Activated CD8-positive, alpha-beta memory T cell treated with anti-CD3 and anti-CD28 coated beads for 24 hours (primary cell): Measurements from ENCODE around the gene ODAD4.
"Not testable (repeated sequence)": the region's sequence is repeated elsewhere in the genome, so short reads cannot be mapped to it uniquely, and the experiment has no call there.

Experiments used
- DNase-seq: peaks from one replicate; pipeline ENCODE4 v3.0.0-alpha.2; 2020

Gene ODAD4

DNA sequence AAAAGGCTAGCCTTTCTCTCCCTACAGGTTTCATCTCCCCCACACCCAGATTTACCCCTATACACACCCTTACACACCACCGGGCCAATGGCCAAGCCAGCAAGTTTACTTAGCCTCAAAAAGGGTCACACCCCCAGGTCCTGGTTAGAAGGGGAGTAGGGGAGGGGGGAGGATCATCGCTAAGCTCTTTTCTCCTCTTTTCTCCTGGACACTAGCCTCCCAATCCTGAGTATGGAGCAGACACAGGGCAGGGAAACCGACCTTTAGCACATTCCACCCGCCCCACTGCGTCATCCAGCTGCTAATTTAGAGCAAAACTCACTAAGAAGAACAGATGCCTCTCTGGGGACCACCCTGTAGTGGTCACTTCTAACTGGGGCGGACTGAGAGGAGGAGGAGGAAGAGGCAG is 16.1 kb upstream of the ODAD4 start:
- DNase-seq, result no peak

DNA sequence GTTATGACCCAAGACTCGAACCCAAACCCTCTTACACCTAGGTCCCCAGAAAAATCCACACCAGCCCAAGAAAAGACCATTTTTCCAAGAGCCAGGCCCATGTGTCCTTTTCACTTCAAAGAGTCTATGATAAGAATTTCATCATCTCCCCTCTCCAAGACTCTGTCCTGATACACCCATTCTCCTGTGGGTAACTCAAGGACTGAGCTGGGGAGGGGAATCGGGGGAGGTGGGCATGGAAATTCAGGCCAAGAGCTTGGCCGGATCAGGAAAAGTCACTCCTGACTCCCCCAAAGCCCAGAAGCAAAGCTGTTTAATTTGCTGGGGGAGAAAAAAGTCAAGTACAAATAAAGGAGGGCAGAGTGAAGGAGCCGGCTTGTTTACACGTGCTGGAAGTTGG is 15.4 kb upstream of the ODAD4 start:
- DNase-seq, result no peak

DNA sequence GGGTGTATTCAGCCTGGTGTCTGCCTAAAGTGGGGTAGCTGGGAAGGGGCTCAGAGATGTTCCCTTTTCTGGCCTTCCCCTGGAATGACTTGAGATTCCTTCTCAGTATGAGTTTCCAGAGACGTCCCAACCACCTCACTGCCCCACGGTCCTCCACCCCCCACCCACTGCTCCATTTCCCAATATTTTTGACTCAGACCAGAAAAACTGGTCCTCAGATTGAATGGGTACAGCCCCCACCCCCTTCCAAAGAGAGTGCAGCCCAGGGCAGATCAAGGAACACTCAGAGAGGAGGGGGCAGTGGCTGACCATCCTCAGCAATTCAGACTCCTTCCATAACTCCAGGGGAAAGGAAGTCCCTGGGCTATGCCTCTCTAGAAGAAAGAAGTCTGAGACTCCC is 14.9 kb upstream of the ODAD4 start:
- no peak for DNase-seq

DNA sequence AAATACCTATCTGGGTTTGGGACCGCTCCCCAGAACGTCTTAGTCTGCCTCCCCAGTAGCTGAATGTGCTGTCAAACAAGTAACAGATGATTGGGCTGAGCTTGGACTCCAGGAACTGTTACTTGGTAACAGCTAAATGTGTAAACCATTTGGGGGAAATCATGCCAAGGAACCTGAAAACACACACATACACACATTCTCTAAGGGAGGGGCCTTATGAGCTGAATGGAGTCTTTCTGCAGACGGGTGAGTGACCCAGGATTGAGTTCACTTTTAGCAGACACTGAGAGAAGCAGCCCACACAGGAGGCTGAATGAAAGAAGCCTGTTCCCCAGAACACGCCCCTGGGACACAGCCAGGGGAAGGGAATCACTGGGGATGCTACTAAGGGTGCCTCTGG is 13.2 kb upstream of the ODAD4 start:
- no peak for DNase-seq

DNA sequence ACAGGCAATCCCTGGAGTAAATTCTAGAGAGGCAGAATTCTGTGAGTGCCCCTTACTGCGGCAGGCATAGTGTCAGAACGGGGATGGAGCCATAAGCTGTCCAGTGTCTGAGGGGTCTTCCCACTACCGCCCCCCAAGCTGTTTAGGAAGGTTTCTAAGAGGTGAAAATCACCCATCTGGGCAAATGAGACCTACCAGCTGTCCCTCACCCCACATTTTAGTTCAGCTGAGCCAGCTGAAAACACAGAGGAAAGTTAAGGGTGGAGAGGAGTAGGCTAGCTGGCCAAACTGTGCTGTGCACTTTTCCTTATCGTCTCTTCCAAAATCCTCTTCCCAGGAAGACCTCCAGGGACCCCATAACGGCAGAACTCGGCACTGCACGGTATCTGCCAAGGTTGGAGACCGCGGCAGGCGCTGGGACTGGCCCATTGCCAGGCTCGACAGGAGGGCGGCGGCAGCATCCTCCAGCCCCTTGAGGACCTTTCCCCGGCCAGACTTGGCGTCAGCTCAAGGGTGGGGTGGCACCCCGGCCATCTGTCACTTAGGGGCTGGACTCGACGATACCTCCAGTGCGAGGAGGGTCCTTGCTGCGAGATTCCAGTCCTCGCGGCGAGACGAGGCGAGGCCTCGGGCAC is 12.6 kb upstream of the ODAD4 start:
- peak; percentile 76 for DNase-seq

DNA sequence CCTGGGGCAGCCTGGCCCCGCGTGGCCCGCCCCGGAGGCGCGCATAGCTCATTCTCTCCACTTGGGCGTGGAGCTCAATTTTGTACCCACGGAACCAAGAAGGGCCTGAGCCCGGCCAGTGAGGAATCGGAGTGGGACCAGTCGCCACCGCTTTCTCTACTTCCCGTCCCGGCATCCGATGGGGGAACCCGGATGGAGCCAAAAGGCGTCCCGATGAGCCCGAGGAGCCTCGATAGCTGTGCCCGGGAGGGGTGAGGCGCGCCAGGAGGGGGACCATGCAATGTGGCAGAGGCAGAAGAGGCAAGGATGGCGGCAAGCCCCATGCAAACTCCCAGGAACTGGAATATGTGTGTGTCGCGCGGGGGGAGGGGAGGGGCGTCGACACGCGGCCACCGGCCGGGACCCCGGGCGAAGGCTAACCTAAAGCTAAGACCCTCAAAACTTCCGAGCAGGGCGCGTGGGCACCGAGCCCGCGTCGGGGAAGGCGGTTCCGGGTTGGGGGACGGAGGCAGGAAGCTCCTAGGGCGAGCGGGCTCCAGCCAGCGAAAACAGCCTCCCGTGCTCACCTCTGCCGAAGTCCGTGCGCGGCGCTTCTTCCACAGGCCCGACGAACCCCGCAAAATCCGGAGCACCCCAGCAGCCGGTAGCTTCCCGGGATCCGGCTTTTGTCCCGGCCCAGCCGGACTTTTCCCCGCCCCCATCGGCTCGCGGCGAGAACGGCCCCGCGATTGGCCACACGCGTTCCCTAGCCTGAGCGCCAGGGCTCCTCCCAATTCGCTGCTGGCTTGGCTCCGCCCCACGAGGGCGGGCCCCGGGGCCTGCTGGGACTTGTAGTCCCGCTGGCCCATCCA is 11.9 kb upstream of the ODAD4 start, which contains the start of gene ACLY:
Gene ACLY, minus strand, starts transcription at position 638 of the 851 bp plus-strand sequence. CDS start 5,078 bp downstream, outside the sequence.
- peak; percentile 97 for DNase-seq

DNA sequence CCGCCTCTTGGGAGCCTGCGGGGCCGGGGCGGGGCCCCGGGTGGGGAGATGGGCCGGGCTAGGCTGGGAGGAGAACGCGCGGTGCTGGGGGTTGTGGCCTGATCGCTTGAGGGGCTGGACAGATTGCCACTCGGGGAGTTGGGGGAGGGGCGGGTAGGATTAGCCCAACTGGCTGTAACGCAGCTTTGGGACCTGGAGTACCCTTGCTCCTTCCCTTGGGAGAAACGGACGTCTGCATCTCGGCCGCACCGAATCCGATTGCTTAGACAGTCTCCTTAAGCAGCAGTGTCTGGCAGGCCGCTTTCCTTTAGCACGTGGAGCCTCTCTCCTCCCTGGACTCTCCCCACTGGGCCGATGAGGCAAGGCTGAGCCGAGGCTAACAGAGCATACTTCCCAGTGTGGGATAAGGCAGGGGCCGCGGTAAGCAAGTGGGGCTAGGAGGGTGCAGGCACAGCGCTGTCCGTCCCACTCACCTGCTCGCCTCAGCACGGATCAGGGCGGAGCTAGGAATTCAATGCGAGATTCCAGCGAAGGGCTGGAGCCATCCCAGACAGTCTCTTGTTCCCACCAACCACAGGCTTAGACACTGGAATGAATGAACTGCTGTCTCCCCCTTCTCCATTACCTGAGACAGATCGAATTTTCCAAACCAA is 11.1 kb upstream of the ODAD4 start:
- DNase-seq, result no peak

DNA sequence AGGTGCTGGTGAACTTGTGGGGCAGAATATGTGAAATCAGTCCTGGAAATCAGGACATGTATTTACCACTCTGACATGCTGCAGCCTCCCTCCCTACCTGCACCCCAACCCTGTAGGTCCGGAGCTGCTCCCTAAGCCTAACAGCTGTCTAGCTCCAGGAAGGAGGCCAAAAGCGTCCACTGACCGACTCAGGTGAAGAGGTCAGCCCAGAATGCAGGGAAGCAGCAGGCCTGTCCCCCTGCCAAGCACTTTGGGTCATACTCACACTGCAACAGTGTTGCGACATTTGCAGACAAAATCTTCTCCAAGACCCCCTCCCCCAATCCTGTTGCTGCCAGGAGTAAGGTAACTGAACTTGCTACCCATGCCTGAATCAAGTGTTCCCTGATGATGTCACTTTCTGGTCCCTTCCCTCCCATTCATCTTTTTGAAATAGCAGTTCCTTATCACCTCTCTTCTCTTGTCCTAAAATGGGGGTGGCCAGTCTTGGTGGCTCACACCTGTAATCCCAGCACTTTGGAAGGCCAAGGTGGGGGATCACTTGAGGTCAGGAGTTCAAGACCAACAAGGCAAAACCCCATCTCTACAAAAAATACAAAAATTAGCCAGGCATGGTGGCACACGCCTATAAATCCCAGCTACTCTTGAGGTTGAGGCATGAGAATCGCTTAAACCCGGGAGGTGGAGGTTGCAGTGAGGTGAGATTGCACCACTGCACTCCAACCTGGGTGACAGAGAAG is 10.4 kb upstream of the ODAD4 start:
- no peak for DNase-seq

DNA sequence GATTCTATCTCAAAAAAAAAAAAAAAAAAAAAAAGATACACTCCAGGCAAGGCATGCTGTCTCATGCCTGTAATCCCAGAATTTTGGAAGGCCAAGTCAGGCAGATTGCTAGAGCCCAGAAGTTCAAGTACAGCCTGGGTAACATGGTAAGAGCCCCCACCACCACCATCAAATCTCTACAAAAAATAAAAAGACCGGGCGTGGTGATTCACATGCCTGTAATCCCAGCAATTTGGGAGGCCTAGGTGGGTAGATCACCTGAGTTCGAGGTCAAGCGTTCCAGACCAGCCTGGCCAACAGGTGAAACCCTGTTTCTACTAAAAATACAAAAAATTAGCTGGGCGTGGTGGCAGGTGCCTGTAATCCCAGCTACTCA is 9.8 kb upstream of the ODAD4 start:
- no peak for DNase-seq

DNA sequence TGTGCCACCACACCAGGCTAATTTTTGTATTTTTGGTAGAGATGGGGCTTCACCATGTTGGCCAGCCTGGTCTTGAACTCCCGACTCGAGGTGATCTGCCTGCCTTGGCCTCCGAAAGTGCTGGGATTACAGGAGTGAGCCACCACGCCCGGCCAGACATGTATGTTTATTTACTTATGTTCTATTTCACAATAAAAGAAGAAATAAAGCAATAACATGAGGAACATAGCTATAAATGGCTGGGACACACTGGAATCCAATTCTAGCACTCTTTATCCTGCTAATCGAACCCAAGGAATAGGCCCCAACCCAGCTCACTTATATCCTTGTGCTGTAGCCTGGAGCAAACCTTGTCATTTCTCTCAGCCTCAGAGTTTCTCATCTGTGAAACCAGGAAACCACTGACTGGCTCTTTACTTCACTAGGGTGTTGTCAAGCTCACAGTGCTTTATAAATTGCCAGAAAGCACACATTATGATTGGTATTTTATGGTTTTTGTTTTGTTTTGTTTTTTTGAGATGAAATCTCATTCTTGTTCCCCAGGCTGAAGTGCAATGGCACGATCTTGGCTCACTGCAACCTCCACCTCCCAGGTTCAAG is 4.3 kb upstream of the ODAD4 start:
- DNase-seq, result no peak

DNA sequence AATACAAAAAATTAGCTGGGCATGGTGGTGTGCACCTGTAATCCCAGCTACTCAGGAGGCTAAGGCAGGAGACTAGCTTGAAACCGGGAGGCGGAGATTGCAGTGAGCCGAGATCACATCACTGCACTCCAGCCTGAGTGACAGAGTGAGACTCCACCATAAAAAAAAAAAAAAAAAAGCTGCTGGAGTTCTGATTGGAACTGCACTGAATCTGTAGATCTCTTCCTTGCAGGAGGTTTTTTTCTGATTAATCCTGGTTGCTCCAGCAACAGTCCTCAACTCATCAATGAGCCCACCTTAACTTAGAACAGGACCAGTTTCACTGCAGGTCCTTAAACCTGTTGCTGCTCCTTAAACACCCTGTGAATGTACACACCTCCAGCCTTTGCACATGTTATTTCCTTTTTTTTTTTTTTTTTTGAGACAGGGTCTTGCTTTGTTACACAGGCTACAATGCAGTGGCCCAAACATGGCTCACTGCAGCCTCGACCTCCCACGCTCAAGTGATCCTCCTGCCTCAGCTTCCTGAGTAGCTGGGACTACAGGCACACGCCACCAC is 1.6 kb upstream of the ODAD4 start:
- no peak for DNase-seq

DNA sequence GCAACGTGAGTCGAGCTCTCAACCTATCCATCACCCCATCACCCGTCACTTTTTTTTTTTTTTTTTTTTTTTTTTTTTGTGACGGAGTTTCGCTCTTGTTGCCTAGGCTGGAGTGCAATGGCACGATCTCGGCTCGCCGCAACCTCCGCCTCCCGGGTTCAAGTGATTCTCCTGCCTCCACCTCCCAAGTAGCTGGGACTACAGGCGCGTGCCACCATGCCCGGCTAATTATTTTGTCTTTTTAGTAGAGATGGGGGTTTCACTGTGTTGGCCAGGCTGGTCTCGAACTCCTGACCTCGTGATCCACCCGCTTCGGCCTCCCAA is 378 bp downstream of the ODAD4 start:
- not testable (repeated sequence) for DNase-seq

DNA sequence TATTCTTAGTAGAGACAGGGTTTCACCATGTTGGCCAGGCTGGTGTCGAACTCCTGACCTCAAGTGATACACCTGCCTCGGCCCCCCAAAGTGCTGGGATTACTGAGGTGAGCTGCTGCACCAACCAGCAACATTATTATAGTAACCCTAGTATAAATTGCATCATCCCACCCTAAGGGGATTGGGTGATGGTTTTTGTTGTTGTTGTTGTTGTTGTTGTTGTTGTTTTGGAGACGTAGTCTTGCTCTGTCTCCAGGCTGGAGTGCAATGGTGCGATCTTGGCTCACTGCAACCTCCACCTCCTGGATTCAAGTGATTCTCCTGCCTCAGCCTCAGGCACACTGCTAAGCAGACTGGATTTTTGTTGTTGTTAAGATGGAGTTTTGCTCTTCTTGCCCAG is 1.3 kb downstream of the ODAD4 start:
- DNase-seq, result not testable (repeated sequence)

DNA sequence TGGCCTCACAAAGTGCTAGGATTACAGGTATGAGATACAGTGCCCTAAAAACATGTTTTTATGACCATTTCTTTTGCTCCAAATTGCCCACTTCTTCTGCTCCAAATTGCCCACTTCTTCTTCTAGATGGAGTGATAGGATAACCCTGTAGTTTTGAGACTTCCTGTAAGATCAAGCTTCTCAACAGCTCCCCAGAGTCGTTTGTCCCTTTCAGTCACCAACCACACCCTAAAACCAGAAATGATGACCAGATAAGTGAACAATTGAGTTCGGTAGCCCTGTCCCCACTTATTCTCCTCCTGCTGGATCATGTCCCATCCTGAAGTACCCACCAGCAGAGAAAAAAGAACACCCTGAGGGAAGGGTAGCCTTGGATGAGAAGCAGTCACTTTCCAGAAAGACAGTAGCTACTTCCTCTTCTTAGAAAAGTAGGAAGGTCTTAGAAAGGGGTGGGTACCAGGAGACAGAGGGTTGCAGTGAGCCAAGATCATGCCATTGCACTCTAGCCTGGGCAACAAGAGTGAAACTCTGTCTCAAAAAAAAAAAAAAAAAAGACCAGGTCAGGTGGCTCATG is 2.5 kb downstream of the ODAD4 start:
- no peak for DNase-seq

DNA sequence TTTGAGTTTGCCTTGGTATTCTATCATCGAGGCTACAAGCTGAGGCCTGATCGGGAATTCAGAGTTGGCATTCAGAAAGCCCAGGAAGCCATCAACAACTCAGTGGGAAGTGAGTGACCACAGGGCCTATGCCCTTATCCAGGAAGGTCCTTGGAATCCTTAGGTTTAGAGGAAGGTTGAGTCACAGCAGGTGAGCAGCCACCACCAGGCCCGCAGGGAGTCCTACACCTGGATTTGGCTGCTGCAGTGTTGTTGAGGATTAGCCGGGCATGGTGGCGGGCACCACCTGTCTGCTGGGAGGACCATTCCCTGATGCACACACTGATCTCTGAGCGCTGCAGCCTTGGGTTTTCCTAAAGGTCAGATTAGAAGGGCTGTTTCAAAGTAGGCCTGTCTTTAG is 5.2 kb downstream of the ODAD4 start:
- no peak for DNase-seq

DNA sequence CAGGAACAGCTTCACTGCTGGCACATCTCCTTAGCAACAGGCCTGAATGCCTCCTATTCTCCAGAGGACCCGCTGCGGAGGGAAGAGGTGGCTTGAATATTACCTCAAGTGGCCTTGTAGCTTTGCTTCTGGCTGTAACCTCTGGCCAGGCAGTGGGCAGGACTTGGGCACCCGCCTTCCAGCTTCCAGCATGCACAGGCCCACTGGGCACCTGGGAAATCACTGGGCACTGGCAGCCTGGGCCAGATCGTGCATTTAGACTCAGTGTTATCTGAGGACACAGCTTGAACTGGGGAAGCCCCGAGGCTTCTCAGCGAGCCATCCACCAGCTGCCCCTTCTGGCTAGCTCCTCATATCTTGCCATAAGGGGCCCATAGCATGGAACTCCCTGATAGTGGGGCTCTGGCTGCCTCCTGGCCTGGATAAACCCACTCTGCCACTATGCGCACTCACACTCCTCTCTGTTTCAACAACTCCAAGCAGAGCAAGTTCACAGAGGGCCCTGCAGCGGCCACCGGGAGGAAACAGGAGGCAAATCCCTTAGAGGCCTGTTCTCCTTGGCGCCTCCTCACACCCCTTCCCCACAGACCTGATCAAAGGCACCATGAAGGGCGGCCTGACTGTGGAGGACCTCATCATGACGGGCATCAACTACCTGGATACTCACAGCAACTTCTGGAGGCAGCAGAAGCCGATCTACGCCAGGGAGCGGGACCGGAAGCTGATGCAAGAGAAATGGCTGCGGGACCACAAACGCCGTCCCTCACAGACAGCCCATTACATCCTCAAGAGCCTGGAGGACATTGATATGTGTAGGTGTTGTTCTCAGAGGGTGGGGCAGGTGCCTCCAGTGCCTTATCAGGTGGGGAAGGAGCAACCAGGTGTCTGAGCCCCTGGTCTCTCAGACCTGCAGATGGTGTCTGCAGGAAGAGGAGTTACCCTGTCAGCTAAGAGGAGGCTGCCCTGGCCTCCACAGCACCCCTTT is 7.8 kb downstream of the ODAD4 start:
- DNase-seq, result no peak

DNA sequence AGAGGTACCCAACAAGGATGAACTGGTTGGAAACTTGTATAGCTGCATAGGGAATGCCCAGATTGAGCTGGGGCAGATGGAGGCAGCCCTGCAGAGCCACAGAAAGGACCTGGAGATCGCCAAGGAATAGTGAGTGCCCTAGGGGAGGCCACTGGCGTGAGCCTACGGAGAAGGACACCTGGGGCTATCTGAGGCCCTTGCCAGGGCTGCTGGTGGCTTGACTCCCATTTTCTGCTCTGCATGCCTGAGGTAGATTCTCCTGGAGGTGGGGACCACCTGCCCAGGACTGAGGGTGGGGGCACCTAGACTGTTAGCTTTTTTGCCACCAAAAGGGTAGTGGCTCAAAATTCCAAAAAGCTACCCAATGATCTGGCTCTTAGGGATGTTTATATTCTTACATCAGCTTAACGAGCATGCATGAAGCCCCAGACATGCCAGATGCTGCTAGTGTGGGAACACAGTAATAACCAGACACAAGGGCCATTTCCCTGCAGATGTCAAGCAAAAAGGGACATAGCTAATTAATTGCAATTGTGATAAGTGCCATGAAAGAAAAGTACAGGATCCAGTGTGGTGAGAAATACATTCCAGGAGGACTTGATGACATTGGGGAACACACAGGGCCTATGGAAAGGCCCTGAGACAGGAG is 8.8 kb downstream of the ODAD4 start:
- DNase-seq, result no peak

DNA sequence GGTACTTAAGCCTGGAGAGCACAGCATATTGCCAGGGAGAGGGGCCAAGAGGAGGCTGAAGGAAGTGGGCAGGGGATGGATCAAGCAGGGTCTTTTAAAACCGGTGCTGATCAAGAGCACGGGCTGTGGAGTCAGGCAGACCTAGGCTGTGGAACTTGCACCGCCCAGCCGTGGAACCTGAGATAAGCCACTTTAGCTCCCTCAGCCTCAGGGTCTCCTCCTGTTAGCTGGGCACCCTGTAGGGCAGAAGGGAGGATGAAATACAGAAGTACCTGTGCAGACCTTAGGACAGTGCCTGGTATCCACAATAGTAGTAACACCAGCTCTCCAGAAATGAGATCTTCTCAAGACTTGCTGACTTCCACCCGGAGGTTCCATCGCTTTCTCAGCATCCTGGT is 9.3 kb downstream of the ODAD4 start:
- no peak for DNase-seq

DNA sequence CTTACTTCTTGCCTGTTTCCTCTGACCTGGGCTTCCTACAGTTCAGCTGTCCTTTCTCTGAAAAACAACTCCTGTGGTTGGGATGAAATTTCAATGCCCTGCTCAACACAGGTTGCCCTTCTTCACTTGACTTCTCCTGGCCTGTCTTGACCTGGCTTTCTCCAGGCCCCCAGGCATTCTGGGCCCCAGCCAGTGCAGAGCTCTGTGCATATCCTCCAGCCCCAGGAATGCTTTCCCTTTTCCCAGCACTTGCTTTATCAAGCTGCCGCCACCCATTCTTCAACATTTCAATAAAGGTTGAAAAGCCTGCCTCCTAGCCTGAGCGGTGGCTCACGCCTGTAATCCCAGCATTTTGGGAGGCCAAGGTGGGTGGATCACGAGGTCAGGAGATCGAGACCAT is 10.8 kb downstream of the ODAD4 start:
- no peak for DNase-seq

DNA sequence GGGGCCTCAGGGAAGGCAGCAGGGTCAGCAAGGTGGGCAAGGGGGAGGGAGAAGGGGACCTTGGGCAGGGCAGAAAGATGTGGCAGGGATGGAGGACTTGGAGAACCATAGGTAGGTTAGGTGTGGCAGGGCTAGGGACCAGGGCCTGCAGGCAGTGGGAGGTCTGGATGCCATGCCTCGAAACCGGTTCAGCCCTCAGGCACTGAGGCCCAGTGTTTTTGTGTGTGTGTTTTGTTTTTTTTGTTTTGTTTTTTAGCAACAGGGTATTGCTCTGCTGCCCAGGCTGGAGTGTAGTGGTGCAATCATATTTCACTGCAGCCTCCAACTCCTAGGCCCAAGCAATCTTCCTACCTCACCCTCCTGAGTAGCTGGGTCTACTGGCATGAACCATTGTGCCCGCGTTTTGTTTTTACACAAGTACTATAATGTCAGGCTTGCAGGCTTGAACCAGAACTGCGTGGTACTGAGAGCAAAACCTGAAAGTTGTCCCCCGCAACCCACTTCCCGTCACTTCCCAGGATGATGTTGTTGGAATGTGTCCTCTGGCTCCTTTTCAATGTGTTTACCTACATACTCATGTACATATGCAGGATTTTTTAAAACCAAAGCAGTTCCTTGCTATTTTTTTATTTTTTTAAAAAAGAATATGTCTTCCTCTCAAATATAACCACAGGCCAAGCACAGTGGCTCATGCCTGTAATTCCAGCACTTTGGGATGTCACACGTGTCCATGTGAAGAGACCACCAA is 12.4 kb downstream of the ODAD4 start:
- no peak for DNase-seq
